Liver (tissue), 3 donors: ENCODE data around the gene SHD.
"Not testable (repeated sequence)": the region's sequence is repeated elsewhere in the genome, so short reads cannot be mapped to it uniquely, and the experiment has no call there.

ENCODE experiments used
- ATF3 ChIP-seq: IDR thresholded peaks from 2 replicates; pipeline ENCODE4 v1.6.1; 2016; ENCODE audit warnings: antibody characterized with exemption
- CTCF ChIP-seq: fragments of 150-350 bp; IDR thresholded peaks from 2 replicates; pipeline ENCODE4 v1.5.1; 2017; ENCODE audit warnings: improper control_type of control experiment, low read depth, low read length; ENCODE audit not compliant: missing input control
- EGR1 ChIP-seq, 2 donors: IDR thresholded peaks; 2 replicates each; pipeline ENCODE4 v1.6.1; 2016 to 2018; ENCODE audit warnings: antibody characterized with exemption in 2 of 2, low read depth in 2 of 2
- FOXA1 ChIP-seq: IDR thresholded peaks from 2 replicates; pipeline ENCODE4 v1.6.1; 2016; ENCODE audit warnings: antibody characterized with exemption
- HNF4A ChIP-seq, 2 donors: conservative IDR thresholded peaks; 2 replicates each; pipeline ENCODE4 v1.6.1; 2016; ENCODE audit warnings: antibody characterized with exemption in 2 of 2, mild to moderate bottlenecking in 2 of 2
- HNF4G ChIP-seq: IDR thresholded peaks from 2 replicates; pipeline ENCODE4 v1.6.1; 2016; ENCODE audit warnings: antibody characterized with exemption
- MAX ChIP-seq: IDR thresholded peaks from 2 replicates; pipeline ENCODE4 v1.6.1; 2016; ENCODE audit warnings: antibody characterized with exemption
- RAD21 ChIP-seq, 2 donors: IDR thresholded peaks; 2 replicates each; pipeline ENCODE4 v1.6.1; 2016; ENCODE audit warnings: antibody characterized with exemption in 2 of 2, mild to moderate bottlenecking in 2 of 2
- REST ChIP-seq: IDR thresholded peaks from 2 replicates; pipeline ENCODE4 v1.6.1; 2016; ENCODE audit warnings: antibody characterized with exemption, mild to moderate bottlenecking
- RXRA ChIP-seq, 2 donors: IDR thresholded peaks; 2 replicates each; pipeline ENCODE4 v1.6.1; 2017 to 2018; ENCODE audit warnings: antibody characterized with exemption in 2 of 2, mild to moderate bottlenecking in 1 of 2
- TAF1 ChIP-seq: conservative IDR thresholded peaks from 2 replicates; pipeline ENCODE4 v1.6.1; 2016; ENCODE audit warnings: antibody characterized with exemption, mild to moderate bottlenecking
- donor health status: healthy.
- donor health status: healthy.

- TF ChIP-seq CTCF; RAD21 (IDR thresholded peaks at IDR 0.05); ATF3; REST; HNF4G; RXRA (IDR thresholded peaks at IDR 0.05); FOXA1; MAX; TAF1; EGR1 (IDR thresholded peaks at IDR 0.05; ENCODE audit: low read depth in 2 of 2); HNF4A (conservative IDR thresholded peaks at IDR 0.05): not testable (repeated sequence)
Observed at GRCh38 chr19:4237510-4237909, 41.6 kb upstream of the SHD start.
